Choroid plexus epithelial cell (primary cell): ENCODE results near the gene ZNF513.
"Not testable (repeated sequence)": the region's sequence is repeated elsewhere in the genome, so short reads cannot be mapped to it uniquely, and the experiment has no call there.

Experiments used
- DNase-seq: peaks from one replicate; pipeline ENCODE4 v3.0.0-alpha.2; 2010; ENCODE audit warnings: low read depth
- H3K4me3 ChIP-seq: 2 replicates; pipeline ENCODE4 v1.5.1; 2011; ENCODE audit warnings: low read depth, mild to moderate bottlenecking, control low read depth, low read length, moderate library complexity
- CTCF ChIP-seq: conservative IDR thresholded peaks from 2 replicates; pipeline ENCODE4 v1.5.1; 2011; ENCODE audit warnings: low read depth, mild to moderate bottlenecking, control low read depth, inconsistent platforms, low read length, moderate library complexity

Gene ZNF513, protein sequence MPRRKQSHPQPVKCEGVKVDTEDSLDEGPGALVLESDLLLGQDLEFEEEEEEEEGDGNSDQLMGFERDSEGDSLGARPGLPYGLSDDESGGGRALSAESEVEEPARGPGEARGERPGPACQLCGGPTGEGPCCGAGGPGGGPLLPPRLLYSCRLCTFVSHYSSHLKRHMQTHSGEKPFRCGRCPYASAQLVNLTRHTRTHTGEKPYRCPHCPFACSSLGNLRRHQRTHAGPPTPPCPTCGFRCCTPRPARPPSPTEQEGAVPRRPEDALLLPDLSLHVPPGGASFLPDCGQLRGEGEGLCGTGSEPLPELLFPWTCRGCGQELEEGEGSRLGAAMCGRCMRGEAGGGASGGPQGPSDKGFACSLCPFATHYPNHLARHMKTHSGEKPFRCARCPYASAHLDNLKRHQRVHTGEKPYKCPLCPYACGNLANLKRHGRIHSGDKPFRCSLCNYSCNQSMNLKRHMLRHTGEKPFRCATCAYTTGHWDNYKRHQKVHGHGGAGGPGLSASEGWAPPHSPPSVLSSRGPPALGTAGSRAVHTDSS

DNA sequence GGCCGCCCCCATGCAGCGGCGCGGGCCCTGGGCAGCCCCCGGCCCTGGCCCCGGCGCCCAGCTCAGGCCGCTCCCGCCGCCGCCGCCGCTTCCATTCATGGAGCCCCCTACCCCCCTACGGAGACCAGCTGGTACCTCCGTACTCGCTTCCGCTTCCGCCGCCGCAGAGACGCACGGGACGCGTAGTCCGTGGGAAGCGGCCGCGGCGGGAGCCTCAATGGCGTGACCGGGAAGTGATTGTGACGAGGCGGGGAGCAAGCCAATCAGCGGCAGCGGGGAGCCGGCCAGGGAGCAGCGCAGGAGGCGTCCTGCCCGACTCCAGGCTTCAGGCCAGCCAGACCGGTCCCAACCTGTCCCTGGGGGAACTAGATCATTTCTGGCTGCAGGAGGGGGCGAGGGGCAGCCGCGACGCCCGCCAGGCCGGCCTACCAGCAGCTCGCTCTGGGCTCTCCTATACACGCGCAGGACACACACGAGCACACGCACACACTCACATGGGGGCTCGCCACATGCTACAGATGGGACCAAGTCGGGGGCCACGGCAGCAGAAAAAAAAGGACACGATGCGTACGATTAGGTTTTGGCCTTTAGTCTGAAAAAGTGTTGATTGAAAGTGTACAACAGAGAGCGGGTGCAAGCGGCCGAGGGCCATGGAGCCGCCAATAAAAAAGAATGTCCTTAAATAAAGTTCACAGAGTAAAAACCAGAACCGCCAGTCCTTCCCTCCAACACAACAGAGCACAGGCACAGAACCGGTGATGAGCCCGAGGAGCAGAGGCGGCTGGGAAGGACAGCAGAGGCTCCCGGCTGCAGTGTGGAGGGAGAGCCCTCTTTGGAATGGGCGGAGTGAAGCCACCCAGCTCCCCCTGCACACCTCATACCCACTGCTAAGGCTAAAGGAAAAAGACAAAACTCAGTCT, at the start of gene ZNF513:
TSS of gene ZNF513 (minus strand) at position 109 of the 920 bp plus-strand sequence. CDS start 208 bp downstream, outside the sequence.
- no peak for TF ChIP-seq CTCF
- peak within 1 kb of the TSS; percentile 80 for H3K4me3 ChIP-seq
- peak; percentile 97 for DNase-seq

DNA sequence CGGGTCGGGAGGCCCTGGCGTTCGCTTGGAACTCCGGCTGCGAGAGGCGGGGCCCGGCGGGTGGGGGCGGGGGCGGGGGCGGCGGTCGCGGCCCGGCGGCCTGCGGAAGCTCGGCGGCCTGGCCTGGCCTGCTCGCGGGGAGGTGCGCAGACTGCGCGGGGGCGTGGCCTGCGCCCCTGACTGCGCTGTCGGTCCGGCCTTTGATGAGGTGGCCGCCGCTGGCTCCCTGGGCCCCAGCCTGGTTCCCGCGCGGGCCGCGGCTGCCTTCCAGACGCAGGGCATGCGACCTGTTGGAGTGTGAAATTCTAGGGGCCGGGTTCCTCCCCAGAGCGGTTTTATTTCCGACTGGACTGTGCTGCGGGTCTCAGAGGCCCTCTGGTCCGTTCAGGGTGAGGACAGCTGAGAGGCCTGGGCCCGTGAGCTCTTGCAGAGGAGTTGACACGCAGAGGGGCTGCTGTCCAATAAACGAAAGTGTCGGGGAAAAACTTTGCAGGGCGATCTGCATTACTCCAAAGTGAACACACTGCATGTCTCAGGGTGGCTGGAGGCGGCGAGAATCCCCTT, 48.5 kb upstream of the ZNF513 start:
- H3K4me3 ChIP-seq: peak overlapping the region; percentile 92
- DNase-seq: peak; percentile 84
- TF ChIP-seq CTCF: peak; percentile 1

GRCh38 chr2:27428213-27428977, 47.9 kb upstream of the ZNF513 start, which contains the start of gene NRBP1:
NRBP1 (plus strand) TSS chr2:27428631; CDS start chr2:27433274, 4,643 bp downstream.
- peak within 1 kb of the TSS; percentile 92 for H3K4me3 ChIP-seq
- TF ChIP-seq CTCF: no peak
- DNase-seq: peak; percentile 90

- DNase-seq: no peak
- no peak for TF ChIP-seq CTCF
- peak overlapping the region; percentile 92 for H3K4me3 ChIP-seq
Observed at GRCh38 chr2:27427863-27428212, 47.3 kb upstream of the ZNF513 start.

GRCh38 chr2:27425039-27425438, 44.5 kb upstream of the ZNF513 start:
- H3K4me3 ChIP-seq, DNase-seq: not testable (repeated sequence)

DNA sequence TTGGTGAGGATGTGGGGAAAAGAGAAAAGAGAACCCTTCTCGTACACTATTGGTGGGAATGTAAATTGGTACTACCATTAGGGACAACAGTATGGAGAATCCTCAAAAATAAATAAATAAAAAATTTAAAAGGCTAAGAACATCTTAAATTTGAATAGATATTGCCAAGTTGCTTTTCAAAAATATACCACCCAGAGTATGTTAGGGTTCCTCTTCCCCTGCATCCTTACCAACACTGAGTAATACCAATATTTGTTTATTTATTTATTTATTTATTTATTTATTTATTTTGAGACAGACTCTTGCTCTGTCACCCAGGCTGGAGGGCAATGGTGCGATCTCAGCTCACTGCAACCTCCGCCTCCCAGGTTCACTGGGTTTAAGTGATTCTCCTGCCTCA, 42.4 kb upstream of the ZNF513 start:
- TF ChIP-seq CTCF: no peak

More for the DNA sequence above, 42.4 kb upstream of the ZNF513 start:
- H3K4me3 ChIP-seq: no peak overlapping the region
- DNase-seq: no peak
